ENCODE results near the gene TUBA4A. TPM values are rescaled to one million over a fixed set of nuclear protein-coding genes. Genes with fewer than 3 reads are reported as not detected.

The TUBA4A gene
- total and polyA plus RNA-seq, 2 experiments from 2014 or later, result 4.7 to 10.5 TPM

DNA sequence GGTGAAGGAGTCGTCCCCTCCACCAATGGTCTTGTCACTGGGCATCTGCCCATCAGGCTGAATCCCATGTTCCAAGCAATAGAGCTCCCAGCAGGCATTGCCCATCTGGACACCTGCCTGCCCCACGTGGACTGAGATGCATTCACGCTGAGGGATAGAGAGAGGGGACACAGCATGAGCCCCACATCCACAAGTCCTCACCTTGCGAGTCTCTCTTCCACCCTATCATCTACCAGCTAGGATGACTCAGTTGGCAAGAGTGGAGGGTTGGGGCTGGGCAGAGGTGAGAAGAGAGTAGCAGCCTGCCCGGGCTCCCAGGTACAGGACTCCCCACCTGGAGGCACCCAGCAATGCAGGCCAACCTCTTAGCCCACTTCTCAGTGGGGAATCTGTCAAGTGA is 1.6 kb downstream of the TUBA4A start:
- Histone ChIP-seq H3K79me2 (peaks cover 2% of the 10 kb centered on the region), H3K9me2 (replicated peaks; ENCODE audit: insufficient read depth) (no peaks in the 10 kb centered on the region), H3K4me2 (peak overlapping the region; percentile 98), H3K4me3 (no peak overlapping the region), H3K9me3 (ENCODE audit: low read depth) (no peaks in the 10 kb centered on the region), H3K4me1 (ENCODE audit: insufficient read depth) (peaks cover 49% of the 10 kb centered on the region), H3K27ac (no peak overlapping the region), H3K36me3 (replicated peaks; ENCODE audit: insufficient read depth, low read depth) (no peaks in the 10 kb centered on the region), H3K27me3 (peaks cover 45% of the 10 kb centered on the region), H4K20me1 (ENCODE audit: insufficient read depth, poor library complexity, severe bottlenecking) (no peaks in the 10 kb centered on the region), H2AFZ (no peak overlapping the region)
- DNase-seq (ENCODE audit: low spot score), result no peak
- TF ChIP-seq EZH2 (IDR thresholded peaks at IDR 0.05; ENCODE audit: borderline replicate concordance) (no peak), EZH2phosphoT487 (IDR thresholded peaks at IDR 0.05; ENCODE audit: low read depth, severe bottlenecking, unreplicated experiment) (no peak)
- TF ChIP-seq, protein P1, sequence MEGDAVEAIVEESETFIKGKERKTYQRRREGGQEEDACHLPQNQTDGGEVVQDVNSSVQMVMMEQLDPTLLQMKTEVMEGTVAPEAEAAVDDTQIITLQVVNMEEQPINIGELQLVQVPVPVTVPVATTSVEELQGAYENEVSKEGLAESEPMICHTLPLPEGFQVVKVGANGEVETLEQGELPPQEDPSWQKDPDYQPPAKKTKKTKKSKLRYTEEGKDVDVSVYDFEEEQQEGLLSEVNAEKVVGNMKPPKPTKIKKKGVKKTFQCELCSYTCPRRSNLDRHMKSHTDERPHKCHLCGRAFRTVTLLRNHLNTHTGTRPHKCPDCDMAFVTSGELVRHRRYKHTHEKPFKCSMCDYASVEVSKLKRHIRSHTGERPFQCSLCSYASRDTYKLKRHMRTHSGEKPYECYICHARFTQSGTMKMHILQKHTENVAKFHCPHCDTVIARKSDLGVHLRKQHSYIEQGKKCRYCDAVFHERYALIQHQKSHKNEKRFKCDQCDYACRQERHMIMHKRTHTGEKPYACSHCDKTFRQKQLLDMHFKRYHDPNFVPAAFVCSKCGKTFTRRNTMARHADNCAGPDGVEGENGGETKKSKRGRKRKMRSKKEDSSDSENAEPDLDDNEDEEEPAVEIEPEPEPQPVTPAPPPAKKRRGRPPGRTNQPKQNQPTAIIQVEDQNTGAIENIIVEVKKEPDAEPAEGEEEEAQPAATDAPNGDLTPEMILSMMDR (IDR thresholded peaks at IDR 0.05; ENCODE audit: poor library complexity), result no peak
- 62% methylated on average over 5 of the region's 5 CpGs for WGBS (ENCODE audit: low lambda C conversion rate, missing lambda C conversion rate)

DNA sequence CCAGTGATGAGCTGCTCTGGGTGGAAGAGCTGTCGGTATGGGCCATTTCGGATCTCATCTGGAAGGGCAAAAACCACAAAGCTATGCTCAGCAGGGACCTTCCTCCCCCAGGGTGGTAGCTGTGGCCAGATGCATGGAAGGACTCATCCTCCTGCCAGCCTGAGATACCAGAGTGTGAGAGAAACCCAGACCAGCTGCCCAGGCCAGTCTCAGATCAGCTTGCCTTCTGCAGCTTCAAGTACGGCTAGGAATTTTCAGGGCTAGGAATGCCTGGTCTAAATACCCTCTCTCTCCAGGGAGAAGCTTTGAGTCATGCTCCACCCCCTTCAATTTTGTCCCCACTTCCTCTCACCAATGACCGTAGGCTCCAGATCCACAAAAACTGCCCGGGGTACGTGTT is 2.1 kb downstream of the TUBA4A start:
- Histone ChIP-seq H3K9me3 (ENCODE audit: low read depth) (no peaks in the 10 kb centered on the region), H2AFZ (no peak overlapping the region), H3K27ac (no peak overlapping the region), H3K36me3 (replicated peaks; ENCODE audit: insufficient read depth, low read depth) (no peaks in the 10 kb centered on the region), H3K4me2 (no peak overlapping the region), H3K9me2 (replicated peaks; ENCODE audit: insufficient read depth) (no peaks in the 10 kb centered on the region), H4K20me1 (ENCODE audit: insufficient read depth, poor library complexity, severe bottlenecking) (no peaks in the 10 kb centered on the region), H3K4me3 (no peak overlapping the region), H3K79me2 (peaks cover 6% of the 10 kb centered on the region), H3K27me3 (peaks cover 44% of the 10 kb centered on the region), H3K4me1 (ENCODE audit: insufficient read depth) (peaks cover 49% of the 10 kb centered on the region)
- no peak for DNase-seq (ENCODE audit: low spot score)
- TF ChIP-seq EZH2 (IDR thresholded peaks at IDR 0.05; ENCODE audit: borderline replicate concordance), result no peak
- TF ChIP-seq, protein P1 (IDR thresholded peaks at IDR 0.05; ENCODE audit: poor library complexity), result no peak
- no peak for TF ChIP-seq EZH2phosphoT487 (IDR thresholded peaks at IDR 0.05; ENCODE audit: low read depth, severe bottlenecking, unreplicated experiment)
- 84% methylated on average over 6 of the region's 6 CpGs for WGBS (ENCODE audit: low lambda C conversion rate, missing lambda C conversion rate)

DNA sequence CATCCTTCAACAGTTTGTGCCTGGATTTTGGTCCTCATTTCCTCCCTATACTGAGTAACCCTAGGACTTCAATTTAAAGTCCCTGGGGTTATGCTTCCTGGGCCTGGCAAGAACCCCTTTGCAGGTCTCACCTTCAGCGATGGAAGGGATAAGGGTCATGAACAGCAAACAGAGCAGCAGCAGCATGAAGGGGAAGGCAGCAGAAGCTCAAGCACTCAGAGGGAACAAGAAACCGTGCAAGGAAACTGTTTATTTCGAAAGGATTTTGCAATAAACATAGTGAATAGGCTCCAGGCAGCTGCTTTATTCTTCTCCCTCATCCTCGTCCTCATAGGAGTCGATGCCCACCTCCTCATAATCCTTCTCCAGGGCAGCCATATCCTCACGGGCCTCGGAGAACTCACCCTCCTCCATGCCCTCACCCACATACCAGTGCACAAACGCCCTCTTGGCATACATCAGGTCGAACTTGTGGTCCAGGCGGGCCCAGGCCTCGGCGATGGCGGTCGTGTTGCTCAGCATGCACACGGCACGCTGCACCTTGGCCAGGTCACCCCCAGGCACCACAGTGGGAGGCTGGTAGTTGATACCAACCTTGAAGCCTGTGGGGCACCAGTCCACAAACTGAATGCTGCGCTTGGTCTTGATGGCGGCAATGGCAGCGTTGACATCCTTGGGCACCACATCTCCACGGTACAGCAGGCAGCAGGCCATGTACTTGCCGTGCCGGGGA is 3.5 kb downstream of the TUBA4A start:
- Histone ChIP-seq H4K20me1 (ENCODE audit: insufficient read depth, poor library complexity, severe bottlenecking) (no peaks in the 10 kb centered on the region), H3K4me1 (ENCODE audit: insufficient read depth) (peaks cover 56% of the 10 kb centered on the region), H3K9me2 (replicated peaks; ENCODE audit: insufficient read depth) (no peaks in the 10 kb centered on the region), H3K9me3 (ENCODE audit: low read depth) (no peaks in the 10 kb centered on the region), H3K4me3 (no peak overlapping the region), H3K4me2 (peak overlapping the region; percentile 62), H3K27me3 (peaks cover 30% of the 10 kb centered on the region), H3K36me3 (replicated peaks; ENCODE audit: insufficient read depth, low read depth) (no peaks in the 10 kb centered on the region), H3K27ac (peak overlapping the region; percentile 97), H2AFZ (no peak overlapping the region), H3K79me2 (peaks cover 18% of the 10 kb centered on the region)
- TF ChIP-seq EZH2 (IDR thresholded peaks at IDR 0.05; ENCODE audit: borderline replicate concordance) (no peak), EZH2phosphoT487 (IDR thresholded peaks at IDR 0.05; ENCODE audit: low read depth, severe bottlenecking, unreplicated experiment) (no peak)
- TF ChIP-seq, protein P1 (IDR thresholded peaks at IDR 0.05; ENCODE audit: poor library complexity), result no peak
- 94% methylated on average over 22 of the region's 22 CpGs for WGBS (ENCODE audit: low lambda C conversion rate, missing lambda C conversion rate)
- no peak for DNase-seq (ENCODE audit: low spot score)

Data from hepatocyte (in vitro differentiated cells).